AG04450 (cell line): ENCODE data around the gene TAF10. TPM values are rescaled to one million over a fixed set of nuclear protein-coding genes. Genes with fewer than 3 reads are reported as not detected.

Experiments used
- CTCF ChIA-PET: fragments of 300-600, 350-600 bp; formaldehyde crosslinking; extraction: SDS; loops from one replicate; lab custom pipeline; 2022; ENCODE audit warnings: antibody characterized with exemption, inconsistent platforms; lab: Charles Lee
- POLR2A ChIA-PET: fragments of 350-600 bp; formaldehyde crosslinking; extraction: SDS; loops from one replicate; lab custom pipeline; 2021; ENCODE audit warnings: antibody characterized with exemption, inconsistent platforms; lab: Yijun Ruan, JAX
- DNase-seq: peaks from one replicate; pipeline ENCODE4 v3.0.0-alpha.2; 2011; ENCODE audit warnings: low read depth, low spot score
- H3K27ac ChIP-seq: one replicate; pipeline ENCODE4 v1.5.1; 2012; ENCODE audit warnings: low read depth, low read length, control low read depth
- H3K27me3 ChIP-seq: one replicate; pipeline ENCODE4 v1.6.0; 2012; ENCODE audit warnings: low read length; ENCODE audit not compliant: control insufficient read depth, insufficient read depth
- H3K4me3 ChIP-seq: 2 replicates; pipeline ENCODE4 v1.5.1; 2011; ENCODE audit warnings: mild to moderate bottlenecking, low read depth, low read length, control low read depth
- H3K9me3 ChIP-seq: 2 replicates; pipeline ENCODE4 v1.5.1; 2012; ENCODE audit warnings: low read length; ENCODE audit not compliant: control insufficient read depth, insufficient read depth
- CTCF ChIP-seq: IDR thresholded peaks from 2 replicates; pipeline ENCODE4 v1.5.1; 2011; ENCODE audit warnings: low read depth, low read length, control low read depth, inconsistent platforms
- polyA plus RNA-seq: library from polyadenylated mRNA; depleted of rRNA; stranded (reverse); fragments of >200 nt; gene quantifications from 2 replicates; pipeline ENCODE4 v1.2.3, GENCODE V29; 2011

The TAF10 gene
- polyA plus RNA-seq, 1 experiment: 170 TPM

- Histone ChIP-seq H3K27me3 (no peaks in the 10 kb centered on the region), H3K4me3 (no peak overlapping the region), H3K9me3 (peaks cover 7% of the 10 kb centered on the region; the same call in 1 of the 2 replicates), H3K27ac (no peak overlapping the region)
- POLR2A ChIA-PET: no interaction called here
- no peak for DNase-seq
- TF ChIP-seq CTCF: no peak
- CTCF ChIA-PET: no interaction called here
These were observed 45.9 kb downstream of the TAF10 start for GRCh38 chr11:6565988-6566703.

- DNase-seq: no peak
- Histone ChIP-seq H3K27ac (no peak overlapping the region), H3K9me3 (no peaks in the 10 kb centered on the region), H3K27me3 (no peaks in the 10 kb centered on the region), H3K4me3 (no peak overlapping the region)
- ChIA-PET CTCF (no interaction called here), POLR2A (no interaction called here)
- TF ChIP-seq CTCF: no peak
These were observed 46.7 kb downstream of the TAF10 start for GRCh38 chr11:6565325-6565724.

- CTCF ChIA-PET: interaction anchor here (1.2 kb wide), 1 partner anchor 32 kb away, joined by 6 read pairs; no protein-coding TSS in a partner anchor
- TF ChIP-seq CTCF: no peak
- Histone ChIP-seq H3K4me3 (no peak overlapping the region), H3K27me3 (no peaks in the 10 kb centered on the region), H3K27ac (no peak overlapping the region), H3K9me3 (no peaks in the 10 kb centered on the region)
- no peak for DNase-seq
- POLR2A ChIA-PET: no interaction called here
These were observed 48.3 kb downstream of the TAF10 start for GRCh38 chr11:6563667-6564066.

- CTCF ChIA-PET: interaction anchor here (1.2 kb wide), 1 partner anchor 32 kb away, joined by 6 read pairs; no protein-coding TSS in a partner anchor
These were observed 48.8 kb downstream of the TAF10 start for GRCh38 chr11:6563121-6563619.

More at GRCh38 chr11:6563121-6563619, 48.8 kb downstream of the TAF10 start:
- POLR2A ChIA-PET: no interaction called here
- no peak for DNase-seq
- no peak for TF ChIP-seq CTCF
- H3K27me3 ChIP-seq: no peaks in the 10 kb centered on the region
- H3K4me3 ChIP-seq: no peak overlapping the region
- H3K27ac ChIP-seq: no peak overlapping the region
- no peaks in the 10 kb centered on the region for H3K9me3 ChIP-seq
